ENCODE data around the gene USP49. TPM values are rescaled to one million over a fixed set of nuclear protein-coding genes. Genes with fewer than 3 reads are reported as not detected.

The USP49 gene
- total RNA-seq, 1 experiment from 2014 or later: 10.7 TPM

GRCh38 chr6:41757931-41758640, 137.1 kb downstream of the USP49 start:
- Histone ChIP-seq H3K27ac (ENCODE audit: low read length) (no peak overlapping the region), H3K4me1 (ENCODE audit: low read length) (peaks cover 8% of the 10 kb centered on the region), H2AFZ (ENCODE audit: low read length) (no peak overlapping the region), H3K9ac (ENCODE audit: low read length) (no peak overlapping the region), H3K9me3 (ENCODE audit: low read length) (no peaks in the 10 kb centered on the region), H3K9me2 (replicated peaks; ENCODE audit: insufficient read depth, low read length) (no peaks in the 10 kb centered on the region), H3K27me3 (ENCODE audit: low read length) (no peaks in the 10 kb centered on the region), H3K79me2 (ENCODE audit: low read length) (no peaks in the 10 kb centered on the region), H3K4me2 (ENCODE audit: low read depth, low read length, poor library complexity, severe bottlenecking) (no peak overlapping the region), H3K4me3 (ENCODE audit: low read length) (no peak overlapping the region), H3K36me3 (ENCODE audit: insufficient read depth, low read length) (no peaks in the 10 kb centered on the region), H4K20me1 (ENCODE audit: insufficient read depth, low read depth, low read length) (no peaks in the 10 kb centered on the region)
- no peak for DNase-seq

GRCh38 chr6:41757271-41757670, 137.9 kb downstream of the USP49 start:
- Histone ChIP-seq H3K36me3 (ENCODE audit: insufficient read depth, low read length) (no peaks in the 10 kb centered on the region), H3K4me3 (ENCODE audit: low read length) (no peak overlapping the region), H3K4me1 (ENCODE audit: low read length) (peaks cover 8% of the 10 kb centered on the region), H3K9me2 (replicated peaks; ENCODE audit: insufficient read depth, low read length) (no peaks in the 10 kb centered on the region), H3K27me3 (ENCODE audit: low read length) (no peaks in the 10 kb centered on the region), H3K4me2 (ENCODE audit: low read depth, low read length, poor library complexity, severe bottlenecking) (no peak overlapping the region), H3K27ac (ENCODE audit: low read length) (no peak overlapping the region), H2AFZ (ENCODE audit: low read length) (no peak overlapping the region), H3K9ac (ENCODE audit: low read length) (no peak overlapping the region), H3K79me2 (ENCODE audit: low read length) (no peaks in the 10 kb centered on the region), H3K9me3 (ENCODE audit: low read length) (no peaks in the 10 kb centered on the region), H4K20me1 (ENCODE audit: insufficient read depth, low read depth, low read length) (no peaks in the 10 kb centered on the region)
- DNase-seq: no peak

DNA sequence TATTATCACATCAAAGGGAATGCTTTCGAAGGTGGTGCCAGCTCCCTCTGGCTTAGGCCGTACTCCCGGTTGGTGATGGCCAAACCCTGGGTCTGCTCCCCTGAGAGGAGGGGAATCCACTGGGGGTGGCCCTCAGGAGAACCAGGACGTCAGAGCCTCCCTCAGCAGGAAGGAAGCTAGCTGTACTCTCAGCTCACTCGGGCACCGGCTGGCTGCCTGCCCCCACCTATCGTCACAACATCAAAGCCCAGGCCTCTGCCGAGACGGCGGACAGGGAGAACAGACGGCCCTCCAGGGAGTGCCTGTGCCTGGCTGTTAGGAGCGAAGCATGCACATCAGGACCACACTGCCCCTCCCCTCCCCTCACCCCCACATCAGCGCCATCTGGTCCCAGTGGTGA, 138.8 kb downstream of the USP49 start:
- H3K9me3 ChIP-seq (ENCODE audit: low read length): no peaks in the 10 kb centered on the region
- H3K27ac ChIP-seq (ENCODE audit: low read length): no peak overlapping the region
- no peak overlapping the region for H3K9ac ChIP-seq (ENCODE audit: low read length)
- H3K4me3 ChIP-seq (ENCODE audit: low read length): no peak overlapping the region
- H3K36me3 ChIP-seq (ENCODE audit: insufficient read depth, low read length): no peaks in the 10 kb centered on the region
- no peak overlapping the region for H2AFZ ChIP-seq (ENCODE audit: low read length)
- no peaks in the 10 kb centered on the region for H4K20me1 ChIP-seq (ENCODE audit: insufficient read depth, low read depth, low read length)
- peaks cover 8% of the 10 kb centered on the region for H3K4me1 ChIP-seq (ENCODE audit: low read length)
- H3K9me2 ChIP-seq (replicated peaks; ENCODE audit: insufficient read depth, low read length): no peaks in the 10 kb centered on the region
- H3K27me3 ChIP-seq (ENCODE audit: low read length): no peaks in the 10 kb centered on the region
- H3K79me2 ChIP-seq (ENCODE audit: low read length): no peaks in the 10 kb centered on the region
- H3K4me2 ChIP-seq (ENCODE audit: low read depth, low read length, poor library complexity, severe bottlenecking): no peak overlapping the region
- DNase-seq: no peak

DNA sequence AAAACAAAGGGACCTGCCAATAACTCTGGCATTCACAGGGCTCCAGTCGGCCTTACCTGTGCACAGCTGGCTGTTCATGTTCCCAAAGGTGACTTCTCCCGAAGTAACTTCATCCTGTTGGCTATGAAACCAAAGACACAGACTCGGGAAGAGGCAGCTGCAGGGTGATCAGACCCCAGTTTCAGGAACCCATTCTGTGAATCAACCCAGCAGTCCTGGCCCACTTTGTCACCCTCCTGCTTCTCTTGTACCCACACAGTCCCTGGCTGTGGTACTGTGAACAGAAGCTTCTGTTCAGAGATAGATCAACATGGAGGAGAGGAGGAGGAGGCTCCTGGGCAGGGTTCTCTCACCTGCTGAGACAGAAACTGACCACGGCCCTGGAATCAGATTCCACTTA, 139.3 kb downstream of the USP49 start:
- Histone ChIP-seq H2AFZ (ENCODE audit: low read length) (no peak overlapping the region), H3K9ac (ENCODE audit: low read length) (no peak overlapping the region), H3K9me3 (ENCODE audit: low read length) (no peaks in the 10 kb centered on the region), H3K27ac (ENCODE audit: low read length) (no peak overlapping the region), H3K4me3 (ENCODE audit: low read length) (no peak overlapping the region), H4K20me1 (ENCODE audit: insufficient read depth, low read depth, low read length) (no peaks in the 10 kb centered on the region), H3K36me3 (ENCODE audit: insufficient read depth, low read length) (no peaks in the 10 kb centered on the region), H3K4me1 (ENCODE audit: low read length) (peaks cover 8% of the 10 kb centered on the region), H3K9me2 (replicated peaks; ENCODE audit: insufficient read depth, low read length) (no peaks in the 10 kb centered on the region), H3K4me2 (ENCODE audit: low read depth, low read length, poor library complexity, severe bottlenecking) (no peak overlapping the region), H3K79me2 (ENCODE audit: low read length) (no peaks in the 10 kb centered on the region), H3K27me3 (ENCODE audit: low read length) (no peaks in the 10 kb centered on the region)
- no peak for DNase-seq

- H3K9ac ChIP-seq (ENCODE audit: low read length): no peak overlapping the region
- H3K4me2 ChIP-seq (ENCODE audit: low read depth, low read length, poor library complexity, severe bottlenecking): no peak overlapping the region
- H2AFZ ChIP-seq (ENCODE audit: low read length): no peak overlapping the region
- no peak overlapping the region for H3K27ac ChIP-seq (ENCODE audit: low read length)
- H3K79me2 ChIP-seq (ENCODE audit: low read length): no peaks in the 10 kb centered on the region
- H3K9me2 ChIP-seq (replicated peaks; ENCODE audit: insufficient read depth, low read length): no peaks in the 10 kb centered on the region
- H3K36me3 ChIP-seq (ENCODE audit: insufficient read depth, low read length): no peaks in the 10 kb centered on the region
- H3K27me3 ChIP-seq (ENCODE audit: low read length): no peaks in the 10 kb centered on the region
- H4K20me1 ChIP-seq (ENCODE audit: insufficient read depth, low read depth, low read length): no peaks in the 10 kb centered on the region
- no peak for DNase-seq
- H3K4me3 ChIP-seq (ENCODE audit: low read length): no peak overlapping the region
- no peaks in the 10 kb centered on the region for H3K4me1 ChIP-seq (ENCODE audit: low read length)
- no peaks in the 10 kb centered on the region for H3K9me3 ChIP-seq (ENCODE audit: low read length)
Observed at GRCh38 chr6:41750374-41750773, 144.8 kb downstream of the USP49 start.

DNA sequence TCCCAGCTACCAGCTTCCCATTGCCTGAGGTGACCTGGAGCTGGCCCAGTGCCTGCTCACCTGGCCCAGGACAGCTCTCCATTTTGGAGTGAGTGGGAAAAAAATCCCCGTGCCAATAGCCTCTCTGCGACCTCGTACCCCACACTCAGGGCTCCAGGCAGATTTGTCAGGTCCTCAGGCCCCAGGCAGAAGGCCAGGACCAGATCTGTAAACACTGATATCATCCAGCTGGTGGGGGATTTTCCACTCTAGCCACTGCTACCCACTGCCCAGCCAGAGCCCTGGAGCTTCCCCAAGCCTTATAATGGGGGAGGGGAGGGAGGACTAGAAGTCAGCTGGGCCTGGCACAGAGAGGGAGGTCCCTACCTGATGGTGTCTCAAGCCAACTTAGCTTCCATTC, 146.6 kb downstream of the USP49 start:
- no peaks in the 10 kb centered on the region for H3K9me2 ChIP-seq (replicated peaks; ENCODE audit: insufficient read depth, low read length)
- no peak overlapping the region for H3K9ac ChIP-seq (ENCODE audit: low read length)
- H2AFZ ChIP-seq (ENCODE audit: low read length): no peak overlapping the region
- no peaks in the 10 kb centered on the region for H3K4me1 ChIP-seq (ENCODE audit: low read length)
- H3K27me3 ChIP-seq (ENCODE audit: low read length): no peaks in the 10 kb centered on the region
- no peaks in the 10 kb centered on the region for H3K36me3 ChIP-seq (ENCODE audit: insufficient read depth, low read length)
- H3K9me3 ChIP-seq (ENCODE audit: low read length): no peaks in the 10 kb centered on the region
- no peak overlapping the region for H3K4me2 ChIP-seq (ENCODE audit: low read depth, low read length, poor library complexity, severe bottlenecking)
- H3K27ac ChIP-seq (ENCODE audit: low read length): no peak overlapping the region
- H4K20me1 ChIP-seq (ENCODE audit: insufficient read depth, low read depth, low read length): no peaks in the 10 kb centered on the region
- no peaks in the 10 kb centered on the region for H3K79me2 ChIP-seq (ENCODE audit: low read length)
- no peak overlapping the region for H3K4me3 ChIP-seq (ENCODE audit: low read length)
- DNase-seq: no peak

- Histone ChIP-seq H3K9ac (ENCODE audit: low read length) (no peak overlapping the region), H3K79me2 (ENCODE audit: low read length) (no peaks in the 10 kb centered on the region), H3K27me3 (ENCODE audit: low read length) (no peaks in the 10 kb centered on the region), H3K4me2 (ENCODE audit: low read depth, low read length, poor library complexity, severe bottlenecking) (no peak overlapping the region), H3K9me2 (replicated peaks; ENCODE audit: insufficient read depth, low read length) (no peaks in the 10 kb centered on the region), H3K4me1 (ENCODE audit: low read length) (no peaks in the 10 kb centered on the region), H2AFZ (ENCODE audit: low read length) (no peak overlapping the region), H4K20me1 (ENCODE audit: insufficient read depth, low read depth, low read length) (no peaks in the 10 kb centered on the region), H3K27ac (ENCODE audit: low read length) (no peak overlapping the region), H3K4me3 (ENCODE audit: low read length) (no peak overlapping the region), H3K36me3 (ENCODE audit: insufficient read depth, low read length) (no peaks in the 10 kb centered on the region), H3K9me3 (ENCODE audit: low read length) (no peaks in the 10 kb centered on the region)
- no peak for DNase-seq
Observed at GRCh38 chr6:41748102-41748477, 147.1 kb downstream of the USP49 start.

DNA sequence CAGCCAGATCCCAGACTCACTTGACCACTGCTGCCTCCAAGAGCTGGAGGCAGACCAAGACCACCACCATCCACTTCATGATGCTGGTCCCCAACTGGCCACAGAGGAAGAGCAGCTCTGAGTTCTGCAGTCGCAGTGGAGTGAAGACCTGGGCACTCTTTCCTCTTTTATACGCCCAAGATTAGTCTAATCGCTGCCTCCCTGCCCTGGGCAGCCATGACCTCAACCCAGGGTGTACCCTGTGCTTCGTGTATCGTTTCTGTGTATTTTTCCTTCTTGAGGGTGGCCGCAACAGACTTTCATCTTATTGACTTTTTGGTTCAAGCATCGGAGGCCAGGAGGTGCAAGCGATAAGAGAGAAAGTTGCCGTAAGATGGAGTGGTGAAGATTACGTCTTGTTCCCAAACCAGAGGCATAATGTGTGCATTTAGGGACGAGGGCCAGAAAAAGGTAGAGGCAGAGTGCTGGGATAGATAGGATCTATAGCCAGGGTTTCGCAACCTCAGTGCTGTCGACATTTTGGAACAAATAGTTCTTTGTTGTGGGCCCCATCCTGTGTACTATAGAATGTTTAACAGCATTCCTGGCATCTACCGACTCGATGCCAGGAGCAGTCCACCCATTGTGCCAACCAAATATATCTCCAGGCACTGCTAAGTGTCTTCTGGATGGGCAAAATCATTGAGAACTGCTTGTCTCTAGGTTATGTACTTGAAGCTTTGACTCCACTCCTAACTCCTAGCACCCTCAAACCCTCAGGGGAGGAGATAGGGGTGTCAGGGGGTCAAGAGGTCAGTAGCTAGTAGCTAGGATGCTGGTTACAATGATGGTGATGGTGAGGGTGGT, 147.7 kb downstream of the USP49 start, which contains the start of gene PGC:
Gene PGC, minus strand, starts transcription at position 142 of the 846 bp plus-strand sequence. Its CDS starts 63 bp downstream, at position 79.
- no peak for DNase-seq
- Histone ChIP-seq H3K9me3 (ENCODE audit: low read length) (no peaks in the 10 kb centered on the region), H3K4me2 (ENCODE audit: low read depth, low read length, poor library complexity, severe bottlenecking) (no peak within 1 kb of the TSS), H3K9me2 (replicated peaks; ENCODE audit: insufficient read depth, low read length) (no peaks in the 10 kb centered on the region), H3K27me3 (ENCODE audit: low read length) (no peaks in the 10 kb centered on the region), H3K79me2 (ENCODE audit: low read length) (no peaks in the 10 kb centered on the region), H3K27ac (ENCODE audit: low read length) (no peak within 1 kb of the TSS), H3K4me3 (ENCODE audit: low read length) (no peak within 1 kb of the TSS), H3K4me1 (ENCODE audit: low read length) (no peaks in the 10 kb centered on the region), H3K9ac (ENCODE audit: low read length) (no peak within 1 kb of the TSS), H3K36me3 (ENCODE audit: insufficient read depth, low read length) (no peaks in the 10 kb centered on the region), H2AFZ (ENCODE audit: low read length) (no peak within 1 kb of the TSS), H4K20me1 (ENCODE audit: insufficient read depth, low read depth, low read length) (no peaks in the 10 kb centered on the region)

Data from Karpas-422 (cell line).